Lung (tissue), 12 donors: ENCODE results near the gene MYO5A. TPM values are rescaled to one million over a fixed set of nuclear protein-coding genes. Genes with fewer than 3 reads are reported as not detected.

Experiments used
- ATAC-seq: fragments of 200-7000 bp; cut with Tn5 transposase; one replicate; pipeline ENCODE4 v1.9.1; 2020; ENCODE audit warnings: moderate number of reproducible peaks; ENCODE audit not compliant: insufficient read depth, low FRiP score
- DNase-seq, 3 donors: peaks; one replicate each; pipeline ENCODE4 v3.0.0-alpha.2; 2013 to 2017
- H3K27ac ChIP-seq, 2 donors: one replicate each; pipeline ENCODE4 v1.5.1; 2013; ENCODE audit warnings: mild to moderate bottlenecking in 2 of 2, moderate library complexity in 2 of 2, control low read depth in 1 of 2, inconsistent platforms in 1 of 2, low read depth in 1 of 2, low read length in 1 of 2
- H3K27me3 ChIP-seq, 3 donors: one replicate each; pipeline ENCODE4 v1.5.1; 2013; ENCODE audit warnings: low read length in 2 of 3; ENCODE audit not compliant: control insufficient read depth in 3 of 3, insufficient read depth in 3 of 3
- H3K36me3 ChIP-seq, 4 donors: one replicate each; pipeline ENCODE4 v1.5.1; 2013; ENCODE audit warnings: low read length in 4 of 4, mild to moderate bottlenecking in 1 of 4, moderate library complexity in 1 of 4; ENCODE audit not compliant: control insufficient read depth in 4 of 4, insufficient read depth in 4 of 4
- H3K4me1 ChIP-seq, 5 donors: one replicate each; pipeline ENCODE4 v1.5.1; 2013; ENCODE audit warnings: low read length in 5 of 5, mild to moderate bottlenecking in 2 of 5, moderate library complexity in 1 of 5; ENCODE audit not compliant: control insufficient read depth in 5 of 5, insufficient read depth in 5 of 5
- H3K4me3 ChIP-seq: one replicate; pipeline ENCODE4 v1.5.1; 2013; ENCODE audit warnings: mild to moderate bottlenecking, control low read depth, moderate library complexity
- H3K9ac ChIP-seq, 2 donors: one replicate each; pipeline ENCODE4 v1.5.1; 2013; ENCODE audit warnings: low read length in 2 of 2, control low read depth in 1 of 2; ENCODE audit not compliant: insufficient read depth in 1 of 2
- H3K9me3 ChIP-seq, 4 donors: one replicate each; pipeline ENCODE4 v1.5.1; 2013; ENCODE audit warnings: low read length in 3 of 4, mild to moderate bottlenecking in 1 of 4, moderate library complexity in 1 of 4; ENCODE audit not compliant: control insufficient read depth in 4 of 4, insufficient read depth in 3 of 4
- WGBS, 2 donors: extraction: QIAGEN DNeasy Blood & Tissue Kit; methylation state at CpG; one replicate each; pipeline ENCODE4 v1.1.7; 2013; 5-methylcytosine and 5-hydroxymethylcytosine counted together
- polyA plus RNA-seq, 2 donors: library from polyadenylated mRNA; stranded (reverse); fragments of 200-250 nt; gene quantifications; one replicate each; pipeline ENCODE4 v1.2.1, GENCODE V29; 2013
- total RNA-seq, 2 donors: library from RNA; depleted of rRNA in 1 of 2; stranded (reverse); fragments of >200 nt in 1 of 2; gene quantifications; one replicate each; pipeline ENCODE4 v1.2.1, GENCODE V29; 2014 to 2021
- TF ChIP-seq, protein P1 (sequence below): IDR thresholded peaks from 2 replicates; pipeline ENCODE4 v1.5.1; 2012; ENCODE audit warnings: mild to moderate bottlenecking; ENCODE audit errors: control extremely low read depth, extremely low read depth
- donor health status: control.
- donor health status: control.
- donor health status: Bipolar disorder and iron deficiency.
- donor health status: healthy.
- donor health status: DM: yes; HTN: yes; CAD: no.

Gene MYO5A
- total and polyA plus RNA-seq, 4 donors, result 4.5 to 30.5 (median 13.3) TPM

DNA sequence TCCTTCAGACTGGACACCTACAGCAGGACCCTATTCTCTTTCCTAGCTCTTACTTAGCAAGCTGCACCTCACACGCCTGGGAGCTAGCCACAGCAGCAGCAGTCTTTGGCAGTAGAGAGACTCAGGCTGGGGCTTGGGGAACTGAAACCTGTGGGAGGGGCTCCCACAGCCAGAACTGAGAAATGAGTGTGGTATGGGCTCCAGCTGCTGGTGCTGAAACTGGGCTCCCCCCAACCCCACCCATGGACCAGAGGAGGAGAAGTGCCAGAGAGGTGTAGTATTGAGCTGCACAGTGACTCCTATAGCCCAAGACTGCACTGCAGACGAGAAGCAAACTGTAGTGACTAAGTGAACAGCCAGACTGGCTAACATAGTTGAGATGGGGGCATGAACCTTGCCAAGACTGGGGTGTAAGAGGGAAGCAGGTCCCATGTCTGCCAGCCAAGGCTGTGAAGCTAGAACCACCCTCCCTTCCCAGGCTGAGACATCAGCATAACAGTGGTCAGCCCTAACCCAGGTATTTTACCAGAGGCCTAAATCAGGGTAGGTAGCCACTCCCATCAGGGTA is 62.5 kb downstream of the MYO5A start:
- Histone ChIP-seq H3K4me1 (peaks cover 0 to 14% (median 1%) of the 10 kb centered on the region in 5 donors), H3K27ac (no peak overlapping the region), H3K27me3 (no peaks in the 10 kb centered on the region), H3K4me3 (no peak overlapping the region), H3K9ac (no peak overlapping the region), H3K9me3 (peaks cover 0 to 2% (median 0%) of the 10 kb centered on the region in 4 donors), H3K36me3 (no peaks in the 10 kb centered on the region)
- ATAC-seq (peak; percentile 75), DNase-seq (peak in 2 of 3 donors; percentile 14 to 17)
- 66 to 67% methylated on average over 2 of the region's 2 CpGs for WGBS, 2 donors
- TF ChIP-seq, protein P1, sequence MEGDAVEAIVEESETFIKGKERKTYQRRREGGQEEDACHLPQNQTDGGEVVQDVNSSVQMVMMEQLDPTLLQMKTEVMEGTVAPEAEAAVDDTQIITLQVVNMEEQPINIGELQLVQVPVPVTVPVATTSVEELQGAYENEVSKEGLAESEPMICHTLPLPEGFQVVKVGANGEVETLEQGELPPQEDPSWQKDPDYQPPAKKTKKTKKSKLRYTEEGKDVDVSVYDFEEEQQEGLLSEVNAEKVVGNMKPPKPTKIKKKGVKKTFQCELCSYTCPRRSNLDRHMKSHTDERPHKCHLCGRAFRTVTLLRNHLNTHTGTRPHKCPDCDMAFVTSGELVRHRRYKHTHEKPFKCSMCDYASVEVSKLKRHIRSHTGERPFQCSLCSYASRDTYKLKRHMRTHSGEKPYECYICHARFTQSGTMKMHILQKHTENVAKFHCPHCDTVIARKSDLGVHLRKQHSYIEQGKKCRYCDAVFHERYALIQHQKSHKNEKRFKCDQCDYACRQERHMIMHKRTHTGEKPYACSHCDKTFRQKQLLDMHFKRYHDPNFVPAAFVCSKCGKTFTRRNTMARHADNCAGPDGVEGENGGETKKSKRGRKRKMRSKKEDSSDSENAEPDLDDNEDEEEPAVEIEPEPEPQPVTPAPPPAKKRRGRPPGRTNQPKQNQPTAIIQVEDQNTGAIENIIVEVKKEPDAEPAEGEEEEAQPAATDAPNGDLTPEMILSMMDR, result no peak

DNA sequence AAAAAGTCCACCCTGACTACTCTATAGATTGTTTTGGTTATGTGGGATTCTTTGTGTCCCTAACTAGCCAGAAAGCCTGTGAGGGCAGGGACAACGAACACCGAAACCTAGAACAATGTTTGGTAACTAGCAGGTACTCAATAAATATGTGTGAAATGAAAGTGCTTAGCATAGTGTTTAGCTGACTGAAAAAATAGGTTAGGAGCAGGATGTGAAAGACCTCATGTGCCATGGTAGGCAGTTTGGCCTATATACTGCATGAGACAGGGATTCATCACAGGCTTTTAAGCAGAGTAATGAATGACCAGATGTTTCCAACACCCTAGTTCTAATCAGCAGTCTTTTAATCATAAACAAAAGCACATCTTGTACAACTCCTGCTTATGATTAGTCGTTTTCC is 64.2 kb downstream of the MYO5A start:
- DNase-seq, result no peak
- H3K4me3 ChIP-seq, result no peak overlapping the region
- peak overlapping the region in 1 of 2 donors; percentile 9 for H3K27ac ChIP-seq
- no peak for ATAC-seq
- H3K36me3 ChIP-seq, result peaks cover 0 to 1% (median 0%) of the 10 kb centered on the region in 4 donors
- TF ChIP-seq, protein P1, result no peak
- peaks cover 0 to 2% (median 0%) of the 10 kb centered on the region in 4 donors for H3K9me3 ChIP-seq
- H3K9ac ChIP-seq, result no peak overlapping the region
- H3K4me1 ChIP-seq, result peaks cover 0 to 14% (median 1%) of the 10 kb centered on the region in 5 donors
- no peaks in the 10 kb centered on the region for H3K27me3 ChIP-seq
- 77 to 87% methylated on average over 3 of the region's 3 CpGs for WGBS, 2 donors

DNA sequence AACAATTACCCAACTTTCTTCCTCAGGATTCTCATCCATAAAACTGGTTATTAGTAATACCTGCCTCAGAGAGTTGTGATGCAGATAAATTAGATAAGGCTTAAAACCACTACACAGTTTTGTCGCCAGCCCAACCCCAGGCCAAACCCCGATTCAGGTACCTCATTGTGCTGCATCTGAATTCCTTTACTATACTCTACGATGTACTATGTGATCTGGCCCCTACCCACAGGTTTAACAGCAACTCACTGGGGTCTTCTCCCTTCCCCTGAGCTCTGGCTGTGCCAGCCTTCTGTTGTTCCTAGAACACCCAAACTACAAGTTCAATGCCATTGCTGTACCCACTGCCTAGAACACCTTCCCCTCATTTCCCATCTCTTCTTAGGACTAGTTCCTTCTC is 64.6 kb downstream of the MYO5A start:
- H3K9me3 ChIP-seq, result peaks cover 0 to 2% (median 0%) of the 10 kb centered on the region in 4 donors
- no peak for DNase-seq
- H3K36me3 ChIP-seq, result peaks cover 0 to 1% (median 0%) of the 10 kb centered on the region in 4 donors
- TF ChIP-seq, protein P1, result no peak
- no peak for ATAC-seq
- no peak overlapping the region for H3K9ac ChIP-seq
- no peak overlapping the region for H3K27ac ChIP-seq
- no peak overlapping the region for H3K4me3 ChIP-seq
- WGBS, 2 donors, result 85 to 89% methylated on average over 3 of the region's 3 CpGs
- H3K4me1 ChIP-seq, result peaks cover 0 to 14% (median 1%) of the 10 kb centered on the region in 5 donors
- H3K27me3 ChIP-seq, result no peaks in the 10 kb centered on the region

- ATAC-seq (no peak), DNase-seq (peak in 1 of 3 donors; percentile 6)
- Histone ChIP-seq H3K4me1 (peaks cover 0 to 14% (median 1%) of the 10 kb centered on the region in 5 donors), H3K4me3 (no peak overlapping the region), H3K27ac (no peak overlapping the region), H3K36me3 (peaks cover 0 to 1% (median 0%) of the 10 kb centered on the region in 4 donors), H3K9me3 (peaks cover 0 to 2% (median 0%) of the 10 kb centered on the region in 4 donors), H3K27me3 (no peaks in the 10 kb centered on the region), H3K9ac (no peak overlapping the region)
- TF ChIP-seq, protein P1, result no peak
Observed at GRCh38 chr15:52463638-52464037, 65.0 kb downstream of the MYO5A start.
